ENCODE results near the gene LAMA3. TPM values are rescaled to one million over a fixed set of nuclear protein-coding genes. Genes with fewer than 3 reads are reported as not detected.

LAMA3 gene
- total and polyA plus RNA-seq, 2 experiments from 2014 or later, result 3.9 to 4.9 TPM

DNA sequence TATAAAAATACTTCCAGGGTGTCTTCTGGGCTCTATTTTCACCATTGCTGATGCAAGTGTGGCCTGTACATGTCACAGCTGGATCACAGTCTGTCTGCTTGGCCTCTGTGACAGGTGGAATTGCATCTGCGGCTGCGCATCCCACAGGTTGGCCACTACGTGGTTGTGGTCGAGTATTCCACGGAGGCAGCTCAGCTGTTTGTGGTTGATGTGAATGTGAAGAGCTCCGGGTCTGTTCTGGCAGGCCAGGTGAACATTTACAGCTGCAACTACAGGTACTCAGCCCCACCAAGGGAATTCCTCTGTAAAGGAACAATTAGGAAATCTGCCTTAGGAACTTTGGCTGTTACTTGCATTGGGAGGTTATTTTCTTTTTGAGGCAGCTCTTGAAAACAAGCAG, 144.5 kb downstream of the LAMA3 start:
- no peaks in the 10 kb centered on the region for H3K36me3 ChIP-seq (ENCODE audit: insufficient read depth)
- DNase-seq (ENCODE audit: low spot score) (no peak), ATAC-seq (no peak)
- Mint-ChIP-seq H3K27ac (no peak overlapping the region), H3K27me3 (ENCODE audit: insufficient read depth, low read depth, poor library complexity) (no peaks in the 10 kb centered on the region), H3K9me3 (no peaks in the 10 kb centered on the region), H3K36me3 (ENCODE audit: low read depth) (no peaks in the 10 kb centered on the region), H3K4me3 (no peak overlapping the region), H3K4me1 (no peaks in the 10 kb centered on the region; the same call in 2 of the 3 replicates)
- no peak overlapping the region for H3K4me2 ChIP-seq
- H3K4me3 ChIP-seq, result no peak overlapping the region
- no peaks in the 10 kb centered on the region for H3K79me2 ChIP-seq (replicated peaks; ENCODE audit: insufficient read depth)
- H4K20me1 ChIP-seq (replicated peaks; ENCODE audit: insufficient read depth), result no peaks in the 10 kb centered on the region
- no peak overlapping the region for H3K27ac ChIP-seq (ENCODE audit: low read depth)
- H3K4me1 ChIP-seq (ENCODE audit: insufficient read depth), result 0 out of 2 replicates have a peak, but pooled peaks cover 5% of the 10 kb centered on the region
- TF ChIP-seq, protein P1, sequence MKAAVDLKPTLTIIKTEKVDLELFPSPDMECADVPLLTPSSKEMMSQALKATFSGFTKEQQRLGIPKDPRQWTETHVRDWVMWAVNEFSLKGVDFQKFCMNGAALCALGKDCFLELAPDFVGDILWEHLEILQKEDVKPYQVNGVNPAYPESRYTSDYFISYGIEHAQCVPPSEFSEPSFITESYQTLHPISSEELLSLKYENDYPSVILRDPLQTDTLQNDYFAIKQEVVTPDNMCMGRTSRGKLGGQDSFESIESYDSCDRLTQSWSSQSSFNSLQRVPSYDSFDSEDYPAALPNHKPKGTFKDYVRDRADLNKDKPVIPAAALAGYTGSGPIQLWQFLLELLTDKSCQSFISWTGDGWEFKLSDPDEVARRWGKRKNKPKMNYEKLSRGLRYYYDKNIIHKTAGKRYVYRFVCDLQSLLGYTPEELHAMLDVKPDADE (IDR thresholded peaks at IDR 0.05), result no peak
- TF ChIP-seq POLR2AphosphoS5 (IDR thresholded peaks at IDR 0.05; ENCODE audit: low read depth) (no peak), JUNB (IDR thresholded peaks at IDR 0.05; ENCODE audit: unreplicated experiment) (no peak), EZH2 (IDR thresholded peaks at IDR 0.05; ENCODE audit: low read depth, unreplicated experiment) (no peak), ZNF114 (CRISPR knock-in tag; IDR thresholded peaks at IDR 0.05) (no peak), EZH2phosphoT487 (IDR thresholded peaks at IDR 0.05; ENCODE audit: unreplicated experiment) (no peak), CREB1 (CRISPR knock-in tag; IDR thresholded peaks at IDR 0.05; ENCODE audit: low read depth) (no peak), STAT1 (IDR thresholded peaks at IDR 0.05; ENCODE audit: unreplicated experiment) (no peak), ZNF331 (CRISPR knock-in tag; IDR thresholded peaks at IDR 0.05; ENCODE audit: low read depth) (no peak), NANOG (IDR thresholded peaks at IDR 0.05; ENCODE audit: borderline replicate concordance) (no peak)
- TF ChIP-seq, protein P2, sequence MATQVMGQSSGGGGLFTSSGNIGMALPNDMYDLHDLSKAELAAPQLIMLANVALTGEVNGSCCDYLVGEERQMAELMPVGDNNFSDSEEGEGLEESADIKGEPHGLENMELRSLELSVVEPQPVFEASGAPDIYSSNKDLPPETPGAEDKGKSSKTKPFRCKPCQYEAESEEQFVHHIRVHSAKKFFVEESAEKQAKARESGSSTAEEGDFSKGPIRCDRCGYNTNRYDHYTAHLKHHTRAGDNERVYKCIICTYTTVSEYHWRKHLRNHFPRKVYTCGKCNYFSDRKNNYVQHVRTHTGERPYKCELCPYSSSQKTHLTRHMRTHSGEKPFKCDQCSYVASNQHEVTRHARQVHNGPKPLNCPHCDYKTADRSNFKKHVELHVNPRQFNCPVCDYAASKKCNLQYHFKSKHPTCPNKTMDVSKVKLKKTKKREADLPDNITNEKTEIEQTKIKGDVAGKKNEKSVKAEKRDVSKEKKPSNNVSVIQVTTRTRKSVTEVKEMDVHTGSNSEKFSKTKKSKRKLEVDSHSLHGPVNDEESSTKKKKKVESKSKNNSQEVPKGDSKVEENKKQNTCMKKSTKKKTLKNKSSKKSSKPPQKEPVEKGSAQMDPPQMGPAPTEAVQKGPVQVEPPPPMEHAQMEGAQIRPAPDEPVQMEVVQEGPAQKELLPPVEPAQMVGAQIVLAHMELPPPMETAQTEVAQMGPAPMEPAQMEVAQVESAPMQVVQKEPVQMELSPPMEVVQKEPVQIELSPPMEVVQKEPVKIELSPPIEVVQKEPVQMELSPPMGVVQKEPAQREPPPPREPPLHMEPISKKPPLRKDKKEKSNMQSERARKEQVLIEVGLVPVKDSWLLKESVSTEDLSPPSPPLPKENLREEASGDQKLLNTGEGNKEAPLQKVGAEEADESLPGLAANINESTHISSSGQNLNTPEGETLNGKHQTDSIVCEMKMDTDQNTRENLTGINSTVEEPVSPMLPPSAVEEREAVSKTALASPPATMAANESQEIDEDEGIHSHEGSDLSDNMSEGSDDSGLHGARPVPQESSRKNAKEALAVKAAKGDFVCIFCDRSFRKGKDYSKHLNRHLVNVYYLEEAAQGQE (IDR thresholded peaks at IDR 0.05; ENCODE audit: unreplicated experiment), result no peak
- TF ChIP-seq, protein P3, sequence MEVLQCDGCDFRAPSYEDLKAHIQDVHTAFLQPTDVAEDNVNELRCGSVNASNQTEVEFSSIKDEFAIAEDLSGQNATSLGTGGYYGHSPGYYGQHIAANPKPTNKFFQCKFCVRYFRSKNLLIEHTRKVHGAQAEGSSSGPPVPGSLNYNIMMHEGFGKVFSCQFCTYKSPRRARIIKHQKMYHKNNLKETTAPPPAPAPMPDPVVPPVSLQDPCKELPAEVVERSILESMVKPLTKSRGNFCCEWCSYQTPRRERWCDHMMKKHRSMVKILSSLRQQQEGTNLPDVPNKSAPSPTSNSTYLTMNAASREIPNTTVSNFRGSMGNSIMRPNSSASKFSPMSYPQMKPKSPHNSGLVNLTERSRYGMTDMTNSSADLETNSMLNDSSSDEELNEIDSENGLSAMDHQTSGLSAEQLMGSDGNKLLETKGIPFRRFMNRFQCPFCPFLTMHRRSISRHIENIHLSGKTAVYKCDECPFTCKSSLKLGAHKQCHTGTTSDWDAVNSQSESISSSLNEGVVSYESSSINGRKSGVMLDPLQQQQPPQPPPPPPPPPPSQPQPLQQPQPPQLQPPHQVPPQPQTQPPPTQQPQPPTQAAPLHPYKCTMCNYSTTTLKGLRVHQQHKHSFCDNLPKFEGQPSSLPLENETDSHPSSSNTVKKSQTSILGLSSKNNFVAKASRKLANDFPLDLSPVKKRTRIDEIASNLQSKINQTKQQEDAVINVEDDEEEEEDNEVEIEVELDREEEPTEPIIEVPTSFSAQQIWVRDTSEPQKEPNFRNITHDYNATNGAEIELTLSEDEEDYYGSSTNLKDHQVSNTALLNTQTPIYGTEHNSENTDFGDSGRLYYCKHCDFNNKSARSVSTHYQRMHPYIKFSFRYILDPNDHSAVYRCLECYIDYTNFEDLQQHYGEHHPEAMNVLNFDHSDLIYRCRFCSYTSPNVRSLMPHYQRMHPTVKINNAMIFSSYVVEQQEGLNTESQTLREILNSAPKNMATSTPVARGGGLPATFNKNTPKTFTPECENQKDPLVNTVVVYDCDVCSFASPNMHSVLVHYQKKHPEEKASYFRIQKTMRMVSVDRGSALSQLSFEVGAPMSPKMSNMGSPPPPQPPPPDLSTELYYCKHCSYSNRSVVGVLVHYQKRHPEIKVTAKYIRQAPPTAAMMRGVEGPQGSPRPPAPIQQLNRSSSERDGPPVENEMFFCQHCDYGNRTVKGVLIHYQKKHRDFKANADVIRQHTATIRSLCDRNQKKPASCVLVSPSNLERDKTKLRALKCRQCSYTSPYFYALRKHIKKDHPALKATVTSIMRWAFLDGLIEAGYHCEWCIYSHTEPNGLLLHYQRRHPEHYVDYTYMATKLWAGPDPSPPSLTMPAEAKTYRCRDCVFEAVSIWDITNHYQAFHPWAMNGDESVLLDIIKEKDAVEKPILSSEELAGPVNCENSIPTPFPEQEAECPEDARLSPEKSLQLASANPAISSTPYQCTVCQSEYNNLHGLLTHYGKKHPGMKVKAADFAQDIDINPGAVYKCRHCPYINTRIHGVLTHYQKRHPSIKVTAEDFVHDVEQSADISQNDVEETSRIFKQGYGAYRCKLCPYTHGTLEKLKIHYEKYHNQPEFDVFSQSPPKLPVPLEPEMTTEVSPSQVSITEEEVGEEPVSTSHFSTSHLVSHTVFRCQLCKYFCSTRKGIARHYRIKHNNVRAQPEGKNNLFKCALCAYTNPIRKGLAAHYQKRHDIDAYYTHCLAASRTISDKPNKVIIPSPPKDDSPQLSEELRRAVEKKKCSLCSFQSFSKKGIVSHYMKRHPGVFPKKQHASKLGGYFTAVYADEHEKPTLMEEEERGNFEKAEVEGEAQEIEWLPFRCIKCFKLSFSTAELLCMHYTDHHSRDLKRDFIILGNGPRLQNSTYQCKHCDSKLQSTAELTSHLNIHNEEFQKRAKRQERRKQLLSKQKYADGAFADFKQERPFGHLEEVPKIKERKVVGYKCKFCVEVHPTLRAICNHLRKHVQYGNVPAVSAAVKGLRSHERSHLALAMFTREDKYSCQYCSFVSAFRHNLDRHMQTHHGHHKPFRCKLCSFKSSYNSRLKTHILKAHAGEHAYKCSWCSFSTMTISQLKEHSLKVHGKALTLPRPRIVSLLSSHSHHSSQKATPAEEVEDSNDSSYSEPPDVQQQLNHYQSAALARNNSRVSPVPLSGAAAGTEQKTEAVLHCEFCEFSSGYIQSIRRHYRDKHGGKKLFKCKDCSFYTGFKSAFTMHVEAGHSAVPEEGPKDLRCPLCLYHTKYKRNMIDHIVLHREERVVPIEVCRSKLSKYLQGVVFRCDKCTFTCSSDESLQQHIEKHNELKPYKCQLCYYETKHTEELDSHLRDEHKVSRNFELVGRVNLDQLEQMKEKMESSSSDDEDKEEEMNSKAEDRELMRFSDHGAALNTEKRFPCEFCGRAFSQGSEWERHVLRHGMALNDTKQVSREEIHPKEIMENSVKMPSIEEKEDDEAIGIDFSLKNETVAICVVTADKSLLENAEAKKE (CRISPR knock-in tag; IDR thresholded peaks at IDR 0.05), result no peak
- TF ChIP-seq, protein P4, sequence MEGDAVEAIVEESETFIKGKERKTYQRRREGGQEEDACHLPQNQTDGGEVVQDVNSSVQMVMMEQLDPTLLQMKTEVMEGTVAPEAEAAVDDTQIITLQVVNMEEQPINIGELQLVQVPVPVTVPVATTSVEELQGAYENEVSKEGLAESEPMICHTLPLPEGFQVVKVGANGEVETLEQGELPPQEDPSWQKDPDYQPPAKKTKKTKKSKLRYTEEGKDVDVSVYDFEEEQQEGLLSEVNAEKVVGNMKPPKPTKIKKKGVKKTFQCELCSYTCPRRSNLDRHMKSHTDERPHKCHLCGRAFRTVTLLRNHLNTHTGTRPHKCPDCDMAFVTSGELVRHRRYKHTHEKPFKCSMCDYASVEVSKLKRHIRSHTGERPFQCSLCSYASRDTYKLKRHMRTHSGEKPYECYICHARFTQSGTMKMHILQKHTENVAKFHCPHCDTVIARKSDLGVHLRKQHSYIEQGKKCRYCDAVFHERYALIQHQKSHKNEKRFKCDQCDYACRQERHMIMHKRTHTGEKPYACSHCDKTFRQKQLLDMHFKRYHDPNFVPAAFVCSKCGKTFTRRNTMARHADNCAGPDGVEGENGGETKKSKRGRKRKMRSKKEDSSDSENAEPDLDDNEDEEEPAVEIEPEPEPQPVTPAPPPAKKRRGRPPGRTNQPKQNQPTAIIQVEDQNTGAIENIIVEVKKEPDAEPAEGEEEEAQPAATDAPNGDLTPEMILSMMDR (conservative IDR thresholded peaks at IDR 0.05; ENCODE audit: low read depth in 2 of 2), result no peak
- H3K9me2 ChIP-seq (ENCODE audit: insufficient read depth), result no peaks in the 10 kb centered on the region; the same call in 1 of the 2 replicates
- no peaks in the 10 kb centered on the region for H3K27me3 ChIP-seq (ENCODE audit: insufficient read depth)
- H2AFZ ChIP-seq, result no peak overlapping the region
- H3F3A ChIP-seq (replicated peaks; ENCODE audit: low read depth), result no peaks in the 10 kb centered on the region
